Ectodermal cell (in vitro differentiated cells): ENCODE measurements around the gene TOX2.

Experiments
- H3K27ac ChIP-seq: 2 replicates; pipeline ENCODE4 v1.7.0; 2013; ENCODE audit warnings: mild to moderate bottlenecking, low read depth, low read length; ENCODE audit not compliant: insufficient read depth, poor library complexity, severe bottlenecking
- H3K27me3 ChIP-seq: 2 replicates; pipeline ENCODE4 v1.7.0; 2013; ENCODE audit warnings: mild to moderate bottlenecking, low read length; ENCODE audit not compliant: insufficient read depth, control insufficient read depth, poor library complexity, severe bottlenecking
- H3K36me3 ChIP-seq: one replicate; pipeline ENCODE4 v1.7.0; 2013; ENCODE audit warnings: low read length; ENCODE audit not compliant: control insufficient read depth, insufficient read depth
- H3K4me1 ChIP-seq: one replicate; pipeline ENCODE4 v1.7.0; 2013; ENCODE audit warnings: low read length; ENCODE audit not compliant: control insufficient read depth, insufficient read depth
- H3K4me3 ChIP-seq: 2 replicates; pipeline ENCODE4 v1.7.0; 2013; ENCODE audit warnings: low read depth, low read length, control low read depth; ENCODE audit not compliant: insufficient read depth
- H3K9me3 ChIP-seq: 2 replicates; pipeline ENCODE4 v1.7.0; 2013; ENCODE audit warnings: mild to moderate bottlenecking, low read length, moderate library complexity; ENCODE audit not compliant: control insufficient read depth
- WGBS, 2 experiments: methylation state at CpG; one replicate each; pipeline ENCODE4 v1.1.7; 2013; ENCODE audit warnings: missing lambda C conversion rate in 2 of 2; 5-methylcytosine and 5-hydroxymethylcytosine counted together

Gene TOX2

DNA sequence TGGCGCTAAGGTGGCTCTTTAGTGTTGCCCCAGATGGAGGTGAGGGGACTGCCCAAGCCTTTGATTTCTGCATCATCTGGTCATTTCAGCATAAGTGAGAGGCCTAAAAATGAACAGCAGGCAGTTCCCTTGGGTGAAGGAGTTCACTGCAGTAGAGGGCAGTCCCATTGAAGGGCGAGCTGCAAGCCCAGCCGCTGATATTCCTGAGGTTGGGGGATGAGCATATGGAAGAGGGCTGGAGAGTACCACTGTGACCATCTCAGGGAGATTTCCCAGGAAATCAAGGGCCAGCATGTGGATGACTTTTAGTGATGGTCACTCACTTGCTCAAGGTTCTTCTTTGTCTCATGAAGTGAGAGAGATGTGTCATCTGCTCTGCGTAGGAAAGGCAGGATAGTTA lies 9.3 kb downstream of the TOX2 start:
- WGBS, 2 experiments = 91 to 95% methylated on average over 4 of the region's 4 CpGs

DNA sequence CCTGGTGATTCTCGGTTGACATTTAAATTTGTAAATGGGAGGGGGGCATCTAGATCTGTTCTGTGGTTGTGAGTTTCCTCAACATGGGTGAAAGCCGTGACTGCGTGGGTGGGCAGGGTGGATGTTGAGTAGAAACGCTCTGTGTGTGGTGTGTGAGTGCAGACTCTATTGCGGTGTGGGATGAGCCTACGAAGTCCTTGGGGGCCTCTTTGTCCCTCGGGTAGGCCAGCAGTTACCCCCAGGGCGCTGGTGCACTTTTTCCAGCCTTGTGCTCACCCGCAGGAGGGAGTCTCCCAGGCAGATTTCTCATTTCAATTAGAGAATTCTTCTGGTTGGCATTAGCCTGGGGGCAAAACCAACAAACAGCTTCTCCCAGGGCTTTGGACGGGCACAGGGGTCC lies 10.6 kb downstream of the TOX2 start:
- Histone ChIP-seq H3K4me3 (no peak overlapping the region), H3K27ac (no peak overlapping the region), H3K9me3 (no peaks in the 10 kb centered on the region), H3K27me3 (no peaks in the 10 kb centered on the region), H3K4me1 (no peaks in the 10 kb centered on the region), H3K36me3 (no peaks in the 10 kb centered on the region)
- 75 to 78% methylated on average over 10 of the region's 10 CpGs for WGBS, 2 experiments

More for the DNA sequence above, 9.3 kb downstream of the TOX2 start:
- H3K27ac ChIP-seq = no peak overlapping the region
- no peaks in the 10 kb centered on the region for H3K4me1 ChIP-seq
- no peaks in the 10 kb centered on the region for H3K36me3 ChIP-seq
- H3K4me3 ChIP-seq = no peak overlapping the region
- H3K9me3 ChIP-seq = no peaks in the 10 kb centered on the region
- H3K27me3 ChIP-seq = no peaks in the 10 kb centered on the region

DNA sequence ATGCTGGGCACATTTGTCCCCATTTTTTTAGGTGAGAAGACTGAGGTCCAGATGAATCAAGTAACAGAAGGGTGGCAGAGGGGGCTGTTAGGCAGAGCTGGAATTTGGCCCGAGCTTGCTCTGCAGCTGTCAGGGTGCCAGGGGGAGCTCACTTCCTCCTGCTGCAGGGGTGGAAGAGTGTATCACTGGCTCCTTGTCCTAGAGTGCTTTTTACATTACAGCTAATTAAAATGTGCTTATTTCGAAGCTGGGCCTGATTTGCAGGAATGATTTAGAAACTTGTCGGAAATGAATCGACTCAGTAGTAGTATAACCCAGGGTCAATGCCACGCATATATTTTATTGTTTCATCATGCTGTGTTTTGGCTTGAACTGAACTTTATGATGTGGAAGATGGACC lies 11.1 kb downstream of the TOX2 start:
- no peaks in the 10 kb centered on the region for H3K36me3 ChIP-seq
- no peaks in the 10 kb centered on the region for H3K27me3 ChIP-seq
- no peak overlapping the region for H3K4me3 ChIP-seq
- no peaks in the 10 kb centered on the region for H3K4me1 ChIP-seq
- 84 to 87% methylated on average over 5 of the region's 5 CpGs for WGBS, 2 experiments
- H3K27ac ChIP-seq = no peak overlapping the region
- no peaks in the 10 kb centered on the region for H3K9me3 ChIP-seq

DNA sequence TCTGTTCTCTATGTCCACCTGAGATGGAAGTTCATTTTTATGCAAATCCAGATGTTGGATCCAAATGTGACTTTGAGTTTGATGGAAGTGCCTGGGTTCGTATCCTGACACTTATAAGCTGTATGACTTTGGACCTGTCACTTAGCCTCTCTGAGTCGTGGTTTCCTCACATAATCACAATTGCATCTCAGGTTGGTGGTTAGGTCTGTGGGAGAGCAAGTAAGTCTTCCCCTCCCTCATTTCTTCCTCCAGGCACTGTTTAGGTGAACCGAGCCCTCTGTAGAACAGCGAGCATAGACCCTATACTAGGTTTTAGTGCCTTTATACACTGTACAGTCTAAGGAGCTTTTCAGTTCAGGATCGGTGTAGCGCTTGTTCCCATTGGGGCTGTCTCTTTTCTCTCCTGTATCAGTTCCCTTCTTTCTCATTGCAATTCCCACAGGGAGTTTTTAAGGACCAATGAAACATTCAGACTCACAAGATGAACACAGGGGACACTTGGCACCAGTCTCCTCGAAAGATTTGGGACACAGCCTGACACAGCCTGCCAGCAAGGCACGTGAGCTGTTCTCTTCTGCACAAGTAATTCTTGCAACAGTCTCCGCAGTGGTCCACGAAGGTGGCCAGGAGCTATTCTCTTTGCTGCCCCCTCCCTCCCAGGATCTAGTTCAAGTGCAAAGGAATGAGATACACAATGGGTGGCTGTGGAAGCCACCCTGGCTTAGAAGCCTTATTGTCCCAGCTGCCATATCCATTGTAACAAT lies 11.8 kb downstream of the TOX2 start:
- Histone ChIP-seq H3K27me3 (no peaks in the 10 kb centered on the region), H3K4me1 (no peaks in the 10 kb centered on the region), H3K36me3 (no peaks in the 10 kb centered on the region), H3K9me3 (no peaks in the 10 kb centered on the region), H3K4me3 (no peak overlapping the region), H3K27ac (no peak overlapping the region)
- WGBS, 2 experiments = 82 to 84% methylated on average over 10 of the region's 10 CpGs

DNA sequence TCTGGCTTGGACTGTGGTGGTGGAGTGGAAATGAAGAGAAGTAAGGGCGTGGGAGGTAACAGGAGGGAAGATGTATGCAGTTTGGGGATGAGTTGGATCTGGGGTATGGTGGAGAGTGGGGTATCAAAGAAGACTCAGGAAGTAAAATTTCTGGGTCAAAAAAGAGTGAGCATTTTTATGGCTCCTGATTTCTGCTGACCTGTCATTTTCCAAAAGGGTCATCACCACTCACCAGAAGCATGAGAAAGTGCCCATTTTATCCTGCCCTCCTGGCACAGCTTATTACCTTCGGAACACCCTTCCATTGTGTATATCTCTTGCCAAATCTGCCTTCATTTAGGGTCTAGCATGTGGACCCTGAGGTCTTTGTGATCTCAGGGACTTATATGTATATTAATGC lies 17.3 kb downstream of the TOX2 start:
- Histone ChIP-seq H3K27me3 (no peaks in the 10 kb centered on the region), H3K4me3 (no peak overlapping the region), H3K4me1 (no peaks in the 10 kb centered on the region), H3K36me3 (no peaks in the 10 kb centered on the region), H3K9me3 (no peaks in the 10 kb centered on the region), H3K27ac (no peak overlapping the region)
- 88 to 94% methylated on average over 2 of the region's 2 CpGs for WGBS, 2 experiments

DNA sequence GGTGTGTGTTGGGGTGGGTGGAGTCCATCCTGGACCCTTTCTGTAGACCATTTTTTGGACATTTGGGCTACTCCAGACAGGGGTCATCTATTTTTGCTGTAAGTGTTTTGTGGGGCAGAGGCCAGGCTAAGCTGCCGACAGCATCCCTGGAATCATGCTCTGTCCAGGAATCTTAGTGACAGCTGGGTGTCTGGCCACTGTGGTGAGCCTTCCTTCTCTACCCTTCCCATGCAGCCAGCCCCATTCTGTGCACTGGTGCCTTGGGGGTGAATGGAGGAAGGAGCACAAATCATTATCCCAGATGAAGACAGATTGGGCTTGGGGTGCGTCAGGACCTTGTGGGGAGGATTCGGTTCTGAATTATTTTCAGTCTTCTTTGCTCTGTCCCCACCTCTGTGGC lies 20.2 kb downstream of the TOX2 start:
- no peaks in the 10 kb centered on the region for H3K27me3 ChIP-seq
- no peaks in the 10 kb centered on the region for H3K9me3 ChIP-seq
- no peak overlapping the region for H3K27ac ChIP-seq
- H3K4me1 ChIP-seq = no peaks in the 10 kb centered on the region
- H3K36me3 ChIP-seq = no peaks in the 10 kb centered on the region
- no peak overlapping the region for H3K4me3 ChIP-seq
- 90 to 93% methylated on average over 3 of the region's 3 CpGs for WGBS, 2 experiments

DNA sequence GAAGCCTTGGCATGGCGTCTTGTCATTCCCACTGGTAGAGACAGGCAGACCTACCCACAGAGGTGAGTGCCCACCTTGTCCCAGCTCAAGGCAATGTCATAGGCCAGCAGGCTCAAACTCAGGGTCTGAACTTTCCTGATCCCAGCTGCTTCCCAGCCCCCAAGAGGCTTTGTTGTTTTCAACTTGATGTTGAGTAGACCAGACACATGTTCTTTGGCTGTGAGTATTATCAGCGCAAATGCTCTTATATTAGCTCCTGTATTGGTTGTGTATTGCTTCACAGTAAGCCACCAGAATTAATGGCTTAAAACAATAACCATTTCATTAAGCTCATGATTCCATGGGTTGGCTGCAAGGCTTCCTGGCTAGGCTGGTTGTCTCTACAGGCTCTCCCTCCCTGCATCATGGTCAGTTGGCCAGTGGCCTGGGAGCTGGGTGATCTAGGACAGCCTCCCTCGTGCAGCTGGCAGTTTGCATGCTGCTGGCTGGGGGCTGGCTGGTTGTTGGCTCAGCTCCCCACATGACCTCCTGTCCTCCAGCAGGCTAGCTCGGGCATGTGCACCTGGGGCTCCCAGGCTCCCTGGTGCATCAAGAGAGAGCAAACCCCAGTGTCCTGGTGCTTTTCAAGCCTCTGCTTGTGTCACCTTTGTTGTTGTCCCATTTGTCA lies 21.6 kb downstream of the TOX2 start:
- H3K27me3 ChIP-seq = no peaks in the 10 kb centered on the region
- 83 to 84% methylated on average over 4 of the region's 4 CpGs for WGBS, 2 experiments
- H3K9me3 ChIP-seq = no peaks in the 10 kb centered on the region
- H3K4me3 ChIP-seq = no peak overlapping the region
- no peaks in the 10 kb centered on the region for H3K4me1 ChIP-seq
- no peak overlapping the region for H3K27ac ChIP-seq
- no peaks in the 10 kb centered on the region for H3K36me3 ChIP-seq

DNA sequence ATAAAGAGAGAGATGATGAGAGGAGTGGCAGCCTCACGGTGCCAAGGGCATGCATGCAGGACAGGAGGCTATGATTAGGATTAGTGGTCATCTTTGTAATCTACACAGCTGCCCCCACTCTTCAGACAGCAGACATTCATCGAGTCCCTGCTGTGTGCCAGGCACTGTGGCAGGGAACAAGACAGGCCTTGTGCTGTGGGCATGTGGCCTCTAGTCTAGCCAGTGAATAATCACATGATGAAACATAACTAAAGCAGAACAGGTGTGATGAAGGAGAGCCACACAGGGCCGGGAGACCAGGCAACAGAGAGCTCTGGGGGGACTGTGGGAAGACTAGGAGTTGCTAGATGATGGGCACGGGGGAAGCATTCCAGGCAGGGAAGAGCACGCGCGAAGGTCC lies 22.2 kb downstream of the TOX2 start:
- no peak overlapping the region for H3K4me3 ChIP-seq
- H3K9me3 ChIP-seq = no peaks in the 10 kb centered on the region
- WGBS, 2 experiments = 95 to 96% methylated on average over 7 of the region's 7 CpGs
- H3K27ac ChIP-seq = no peak overlapping the region
- no peaks in the 10 kb centered on the region for H3K4me1 ChIP-seq
- no peaks in the 10 kb centered on the region for H3K27me3 ChIP-seq
- H3K36me3 ChIP-seq = no peaks in the 10 kb centered on the region

DNA sequence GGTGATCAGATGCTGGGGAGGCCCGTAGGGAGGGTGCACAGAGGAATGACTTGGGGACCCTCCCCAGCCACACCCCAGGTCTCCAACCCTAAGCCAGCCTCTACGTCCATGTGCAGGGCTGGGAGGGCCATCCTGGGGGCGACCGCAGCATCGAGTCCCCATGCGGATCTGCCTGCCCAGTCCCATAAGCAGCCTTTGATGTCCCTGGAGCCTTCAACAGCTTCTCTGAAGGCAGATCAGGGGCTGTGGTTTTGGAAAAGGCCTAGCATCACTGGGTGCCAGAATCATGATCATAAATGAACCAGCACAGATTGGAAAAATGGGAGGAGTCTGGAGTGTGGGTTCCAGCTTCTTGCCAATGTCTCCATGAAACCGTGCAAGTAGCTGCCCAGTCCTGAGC lies 22.9 kb downstream of the TOX2 start:
- Histone ChIP-seq H3K36me3 (no peaks in the 10 kb centered on the region), H3K27ac (no peak overlapping the region), H3K4me1 (no peaks in the 10 kb centered on the region), H3K4me3 (no peak overlapping the region), H3K27me3 (no peaks in the 10 kb centered on the region), H3K9me3 (no peaks in the 10 kb centered on the region)
- WGBS, 2 experiments = 96 to 97% methylated on average over 7 of the region's 7 CpGs

DNA sequence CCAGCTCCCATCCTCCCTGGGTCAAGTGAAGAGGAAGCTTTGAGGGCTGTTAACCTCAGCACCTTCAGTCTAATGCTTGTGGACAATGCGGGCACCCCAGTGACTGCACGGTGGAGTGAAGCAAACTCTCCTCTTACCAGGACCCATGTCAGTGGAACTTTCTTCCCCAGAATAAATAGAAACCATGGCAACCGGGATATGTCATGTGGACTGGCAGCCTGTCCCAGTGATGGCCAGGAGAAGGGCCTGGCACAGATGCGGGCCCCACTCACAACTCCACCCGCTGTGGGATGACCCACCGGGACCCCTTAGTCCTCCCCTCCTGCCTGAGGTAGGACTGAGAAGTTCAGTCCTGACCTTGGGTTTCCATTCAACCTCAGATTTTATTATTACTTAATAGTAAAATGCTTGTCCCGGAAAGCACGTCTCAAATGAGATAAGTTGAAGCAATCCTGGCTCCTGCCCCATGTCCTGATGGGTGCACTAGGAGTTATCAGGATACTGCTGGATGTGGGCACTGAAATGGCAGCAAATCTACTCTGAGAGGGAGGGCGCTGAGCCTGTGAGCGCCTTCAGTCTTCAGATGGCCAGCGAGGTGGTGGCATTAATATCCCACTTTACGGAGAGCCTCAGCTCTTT lies 23.5 kb downstream of the TOX2 start:
- WGBS, 2 experiments = 93 to 94% methylated on average over 12 of the region's 12 CpGs
- no peak overlapping the region for H3K27ac ChIP-seq
- H3K27me3 ChIP-seq = no peaks in the 10 kb centered on the region
- H3K4me3 ChIP-seq = no peak overlapping the region
- H3K36me3 ChIP-seq = no peaks in the 10 kb centered on the region
- H3K4me1 ChIP-seq = no peaks in the 10 kb centered on the region
- H3K9me3 ChIP-seq = no peaks in the 10 kb centered on the region
